ES-I3 (cell line): ENCODE measurements around the gene STEAP1B.

Experiments used
- H3K36me3 ChIP-seq: 2 replicates; pipeline ENCODE4 v1.6.1; 2013; ENCODE audit warnings: mild to moderate bottlenecking, low read length, control low read depth, moderate library complexity; ENCODE audit not compliant: insufficient read depth
- H3K4me1 ChIP-seq: 2 replicates; pipeline ENCODE4 v1.6.1; 2013; ENCODE audit warnings: mild to moderate bottlenecking, control low read depth, low read length; ENCODE audit not compliant: insufficient read depth
- H3K9ac ChIP-seq: 2 replicates; pipeline ENCODE4 v1.6.1; 2013; ENCODE audit warnings: low read depth, mild to moderate bottlenecking, low read length, moderate library complexity
- H3K9me3 ChIP-seq: 2 replicates; pipeline ENCODE4 v1.6.1; 2013; ENCODE audit warnings: mild to moderate bottlenecking, low read length, moderate library complexity; ENCODE audit not compliant: control insufficient read depth, insufficient read depth

The STEAP1B gene

GRCh38 chr7:22380333-22380732 lies 119.7 kb downstream of the STEAP1B start:
- no peaks in the 10 kb centered on the region for H3K9me3 ChIP-seq
- H3K4me1 ChIP-seq: peaks cover 4% of the 10 kb centered on the region; the same call in 1 of the 2 replicates

GRCh38 chr7:22378199-22378980 lies 121.6 kb downstream of the STEAP1B start:
- no peaks in the 10 kb centered on the region for H3K36me3 ChIP-seq
- no peaks in the 10 kb centered on the region for H3K9me3 ChIP-seq
- peaks cover 4% of the 10 kb centered on the region; the same call in 1 of the 2 replicates for H3K4me1 ChIP-seq
- H3K9ac ChIP-seq: no peak overlapping the region

More at GRCh38 chr7:22380333-22380732, 119.7 kb downstream of the STEAP1B start:
- Histone ChIP-seq H3K9ac (no peak overlapping the region), H3K36me3 (no peaks in the 10 kb centered on the region)

DNA sequence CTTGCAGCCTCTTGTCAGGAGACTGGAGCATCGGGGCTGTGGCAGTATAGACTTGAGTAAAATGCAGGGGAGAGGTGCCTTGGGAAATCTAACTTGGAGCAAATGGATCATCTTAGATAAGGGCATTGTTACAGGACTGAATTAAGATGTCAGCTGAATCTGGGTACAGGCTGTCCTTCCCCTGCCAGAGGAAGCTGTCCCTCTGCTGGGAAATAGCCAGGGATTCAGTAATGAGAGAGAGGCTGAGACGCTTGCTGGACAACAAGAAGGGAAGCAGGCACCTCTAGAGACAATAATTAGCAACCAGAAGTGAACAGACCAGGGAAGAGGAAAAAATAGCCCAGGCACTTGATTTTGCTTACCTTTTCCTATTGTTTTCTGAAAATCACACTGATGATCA lies 122.3 kb downstream of the STEAP1B start:
- H3K9ac ChIP-seq: no peak overlapping the region
- H3K4me1 ChIP-seq: peaks cover 4% of the 10 kb centered on the region; the same call in 1 of the 2 replicates
- no peaks in the 10 kb centered on the region for H3K36me3 ChIP-seq
- no peaks in the 10 kb centered on the region for H3K9me3 ChIP-seq

DNA sequence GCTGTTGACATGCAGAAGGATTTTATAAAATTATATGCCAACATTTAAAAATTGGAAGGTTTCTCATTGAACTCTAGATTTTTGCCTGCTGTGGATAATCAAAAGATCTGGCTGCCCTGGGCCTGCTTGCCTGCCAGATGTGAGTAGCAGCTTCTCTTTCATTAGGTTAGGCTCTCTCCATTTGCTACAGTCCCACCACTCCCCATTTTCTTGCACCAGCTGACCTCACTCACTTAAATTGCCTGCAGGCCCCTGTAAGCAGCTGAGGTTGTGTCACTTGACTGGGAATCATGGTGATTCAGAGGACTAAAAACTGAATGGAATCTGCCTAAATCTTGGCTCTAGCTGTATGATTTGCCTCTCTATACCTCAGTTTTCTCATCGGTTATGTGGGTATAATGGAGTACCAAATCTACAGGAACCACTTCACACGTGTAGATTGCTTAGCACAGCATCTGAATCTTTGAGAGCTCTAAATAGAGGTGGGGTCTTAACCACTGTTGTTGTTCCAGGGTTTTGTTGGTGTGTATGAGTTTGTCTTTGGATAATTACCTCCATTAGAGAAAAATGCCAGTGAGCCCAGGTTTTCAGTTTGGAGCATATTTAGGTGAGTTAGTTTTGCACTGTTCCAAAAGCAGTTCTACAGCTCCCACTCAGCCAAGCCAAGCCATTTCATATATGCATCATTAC lies 124.5 kb downstream of the STEAP1B start:
- peaks cover 4% of the 10 kb centered on the region; the same call in 1 of the 2 replicates for H3K4me1 ChIP-seq
- H3K9me3 ChIP-seq: no peaks in the 10 kb centered on the region
- no peaks in the 10 kb centered on the region for H3K36me3 ChIP-seq
- H3K9ac ChIP-seq: no peak overlapping the region

GRCh38 chr7:22373911-22374310 lies 126.1 kb downstream of the STEAP1B start:
- Histone ChIP-seq H3K36me3 (no peaks in the 10 kb centered on the region), H3K4me1 (peaks cover 4% of the 10 kb centered on the region; the same call in 1 of the 2 replicates), H3K9ac (no peak overlapping the region), H3K9me3 (no peaks in the 10 kb centered on the region)

DNA sequence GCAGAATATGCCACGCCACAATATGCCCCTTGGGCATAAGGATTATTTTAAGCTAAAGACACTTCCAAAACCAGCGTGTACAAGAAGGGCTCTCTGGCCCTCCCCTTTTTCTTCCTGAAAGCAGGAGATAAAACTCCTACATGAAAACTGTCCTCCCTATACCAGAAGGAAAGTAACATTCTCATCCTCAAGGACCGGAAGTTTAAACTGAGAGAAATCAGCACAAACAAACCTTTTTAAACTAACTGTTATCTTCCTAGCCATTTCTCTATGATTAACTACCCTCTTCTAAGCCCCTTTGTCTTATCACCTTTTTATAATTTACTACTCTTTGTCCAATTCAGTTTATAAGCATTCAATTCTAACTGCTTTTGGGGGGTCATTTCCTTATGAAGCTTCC lies 126.6 kb downstream of the STEAP1B start:
- no peaks in the 10 kb centered on the region for H3K9me3 ChIP-seq
- no peaks in the 10 kb centered on the region for H3K36me3 ChIP-seq
- no peak overlapping the region for H3K9ac ChIP-seq
- H3K4me1 ChIP-seq: peaks cover 4% of the 10 kb centered on the region; the same call in 1 of the 2 replicates

DNA sequence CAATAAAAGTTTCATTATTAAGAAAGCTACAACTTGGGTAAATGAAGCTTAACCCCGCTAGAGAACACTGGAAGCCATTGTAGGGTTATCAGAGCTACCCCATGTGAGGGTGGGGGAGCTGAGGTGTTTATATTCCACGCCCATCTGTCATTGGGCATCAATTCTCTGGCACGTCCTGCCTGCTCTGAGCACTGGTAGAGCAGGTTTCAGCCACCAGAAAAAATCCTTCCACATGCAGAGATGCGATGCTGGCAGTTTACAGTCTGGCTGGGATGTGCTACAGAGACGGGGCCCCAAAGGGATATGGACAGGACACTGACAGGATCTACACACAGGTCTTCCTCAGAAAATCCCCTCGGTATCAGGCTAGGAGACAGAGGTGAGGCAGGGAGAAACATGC lies 127.1 kb downstream of the STEAP1B start:
- Histone ChIP-seq H3K9ac (no peak overlapping the region), H3K4me1 (peaks cover 4% of the 10 kb centered on the region; the same call in 1 of the 2 replicates), H3K9me3 (no peaks in the 10 kb centered on the region), H3K36me3 (no peaks in the 10 kb centered on the region)

DNA sequence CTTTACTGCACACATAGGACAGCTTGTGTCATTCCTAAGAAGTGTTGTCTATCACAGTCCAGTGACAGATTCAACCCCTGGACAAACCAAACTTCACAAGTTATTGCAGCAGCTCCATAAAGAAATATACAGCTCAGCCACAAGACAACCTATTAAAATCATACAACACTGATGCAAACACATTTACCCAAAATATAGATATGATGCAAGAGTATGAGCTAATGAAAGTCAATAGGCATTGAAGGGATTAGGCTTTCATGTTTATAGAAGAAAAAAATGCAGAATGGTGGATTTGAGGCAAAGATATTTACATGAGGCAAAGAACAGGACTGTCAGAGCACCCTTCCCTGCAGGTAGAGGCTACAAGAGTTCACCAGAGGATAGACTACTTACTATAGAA lies 128.1 kb downstream of the STEAP1B start:
- Histone ChIP-seq H3K9me3 (no peaks in the 10 kb centered on the region), H3K4me1 (peaks cover 4% of the 10 kb centered on the region; the same call in 1 of the 2 replicates), H3K36me3 (no peaks in the 10 kb centered on the region), H3K9ac (no peak overlapping the region)
